Hippocampal formation (tissue), 2 donors: ENCODE measurements around the gene CEACAM20.
"Not testable (repeated sequence)": the region's sequence is repeated elsewhere in the genome, so short reads cannot be mapped to it uniquely, and the experiment has no call there.

Experiments
- DNase-seq, 2 donors: peaks; one replicate each; lab custom pipeline; 2025; lab: John Stamatoyannopoulos, UW

CEACAM20 gene

GRCh38 chr19:44548736-44549135 is 19.3 kb upstream of the CEACAM20 start:
- no peak for DNase-seq

GRCh38 chr19:44544031-44544430 is 14.6 kb upstream of the CEACAM20 start:
- no peak for DNase-seq

GRCh38 chr19:44542671-44543070 is 13.2 kb upstream of the CEACAM20 start:
- no peak for DNase-seq

- DNase-seq = no peak
Measured at GRCh38 chr19:44540736-44541135, 11.3 kb upstream of the CEACAM20 start.

- no peak for DNase-seq
Measured at GRCh38 chr19:44539991-44540390, 10.5 kb upstream of the CEACAM20 start.

GRCh38 chr19:44539236-44539826 is 9.9 kb upstream of the CEACAM20 start:
- no peak for DNase-seq

- DNase-seq = not testable (repeated sequence)
Measured at GRCh38 chr19:44535361-44535760, 5.9 kb upstream of the CEACAM20 start.

- no peak for DNase-seq
Measured at GRCh38 chr19:44532819-44533218, 3.3 kb upstream of the CEACAM20 start.

GRCh38 chr19:44530777-44531176 is 1.3 kb upstream of the CEACAM20 start:
- no peak for DNase-seq

GRCh38 chr19:44527554-44527953 is 1.9 kb downstream of the CEACAM20 start:
- no peak for DNase-seq

GRCh38 chr19:44525721-44526430 is 3.6 kb downstream of the CEACAM20 start:
- DNase-seq = no peak

GRCh38 chr19:44521370-44521769 is 8.1 kb downstream of the CEACAM20 start:
- DNase-seq = no peak

GRCh38 chr19:44517146-44517545 is 12.3 kb downstream of the CEACAM20 start:
- DNase-seq = no peak

- no peak for DNase-seq
Measured at GRCh38 chr19:44515907-44516306, 13.6 kb downstream of the CEACAM20 start.

GRCh38 chr19:44515031-44515430 is 14.4 kb downstream of the CEACAM20 start:
- DNase-seq = no peak

GRCh38 chr19:44512326-44513298 is 16.9 kb downstream of the CEACAM20 start:
- DNase-seq = no peak

- DNase-seq = no peak
Measured at GRCh38 chr19:44509478-44509877, 20.0 kb downstream of the CEACAM20 start.

- peak; percentile 95 to 96 for DNase-seq
Measured at GRCh38 chr19:44499962-44500949, 29.2 kb downstream of the CEACAM20 start, which contains the start of gene ZNF180. Gene ZNF180 (minus strand): TSS chr19:44500522. CDS start chr19:44497334, 3,188 bp downstream.

- no peak for DNase-seq
Measured at GRCh38 chr19:44499559-44499958, 29.9 kb downstream of the CEACAM20 start.

- no peak for DNase-seq
Measured at GRCh38 chr19:44498988-44499387, 30.5 kb downstream of the CEACAM20 start.

- DNase-seq = no peak
Measured at GRCh38 chr19:44496711-44497110, 32.8 kb downstream of the CEACAM20 start.
